T-helper 22 cell (primary cell): ENCODE data around the gene ARAF.
"Not testable (repeated sequence)": the region's sequence is repeated elsewhere in the genome, so short reads cannot be mapped to it uniquely, and the experiment has no call there.

Experiments used
- DNase-seq: peaks from one replicate; pipeline ENCODE4 v3.0.0-alpha.2; 2020; ENCODE audit warnings: low read depth

Gene ARAF

DNA sequence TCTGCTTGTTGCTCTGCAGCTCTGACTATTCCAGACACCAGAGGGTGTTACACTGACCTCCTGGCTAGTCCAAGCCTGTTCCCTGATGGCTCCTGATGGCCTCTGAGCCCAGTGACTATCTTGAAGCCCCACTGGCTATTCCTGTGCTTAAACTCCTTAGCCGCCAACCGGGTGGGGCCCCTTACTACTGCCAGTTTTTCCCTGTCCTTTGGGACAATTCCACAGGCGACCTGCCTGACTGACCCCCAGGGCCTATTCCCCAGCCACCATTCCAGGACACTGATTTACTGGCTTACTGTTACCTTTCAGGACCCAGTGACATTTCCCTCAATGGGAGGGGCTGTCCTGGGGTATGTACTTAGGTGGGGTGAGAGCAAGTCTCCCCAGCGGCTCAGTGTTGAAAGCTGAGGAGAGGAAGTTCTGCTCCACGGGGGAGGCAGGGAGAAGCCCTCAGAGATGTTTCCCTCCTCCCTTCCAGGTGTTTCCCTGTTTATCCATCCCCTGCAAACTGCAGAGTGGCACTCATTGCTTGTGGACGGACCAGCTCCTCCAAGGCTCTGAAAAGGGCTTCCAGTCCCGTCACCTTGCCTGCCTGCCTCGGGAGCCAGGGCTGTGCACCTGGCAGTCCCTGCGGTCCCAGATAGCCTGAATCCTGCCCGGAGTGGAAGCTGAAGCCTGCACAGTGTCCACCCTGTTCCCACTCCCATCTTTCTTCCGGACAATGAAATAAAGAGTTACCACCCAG lies 25.2 kb downstream of the ARAF start:
- DNase-seq: no peak

DNA sequence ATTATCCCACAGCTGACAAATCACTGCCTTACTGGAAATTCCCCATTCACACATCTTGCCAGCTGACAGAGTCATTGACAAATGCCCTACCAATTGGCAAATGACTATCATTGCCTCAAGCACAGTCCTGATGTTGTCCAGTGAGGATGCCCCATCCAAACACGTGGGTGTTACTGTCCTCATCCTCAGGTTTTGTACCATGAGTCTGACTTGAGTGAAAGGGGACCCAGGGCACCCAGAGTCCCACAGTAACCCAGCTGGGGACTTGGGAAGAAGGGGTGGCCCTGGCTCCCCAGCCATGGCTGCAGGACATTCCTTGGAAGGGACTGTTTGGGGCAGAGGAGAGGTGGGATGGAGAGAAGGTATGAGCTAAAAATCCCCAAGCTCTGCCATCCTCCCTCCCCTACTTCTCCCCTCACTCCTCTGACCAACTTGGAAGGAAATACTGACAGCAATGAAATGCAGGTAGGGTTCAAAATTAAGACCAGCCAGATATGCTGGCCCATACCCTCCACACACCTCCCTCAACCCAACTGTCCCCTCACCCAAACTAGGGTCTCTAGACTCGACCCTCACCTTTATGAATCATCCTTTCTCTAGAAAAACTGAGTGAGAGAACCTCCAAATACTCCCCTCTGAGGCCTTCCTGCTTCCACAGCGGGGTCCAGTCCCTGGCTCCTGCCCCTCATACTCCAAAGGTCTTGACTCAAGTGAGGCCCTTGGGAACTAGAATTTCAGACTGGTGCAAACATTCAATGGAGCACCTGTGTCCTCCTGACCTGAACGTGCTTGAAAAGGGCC lies 26.3 kb downstream of the ARAF start:
- DNase-seq: no peak

DNA sequence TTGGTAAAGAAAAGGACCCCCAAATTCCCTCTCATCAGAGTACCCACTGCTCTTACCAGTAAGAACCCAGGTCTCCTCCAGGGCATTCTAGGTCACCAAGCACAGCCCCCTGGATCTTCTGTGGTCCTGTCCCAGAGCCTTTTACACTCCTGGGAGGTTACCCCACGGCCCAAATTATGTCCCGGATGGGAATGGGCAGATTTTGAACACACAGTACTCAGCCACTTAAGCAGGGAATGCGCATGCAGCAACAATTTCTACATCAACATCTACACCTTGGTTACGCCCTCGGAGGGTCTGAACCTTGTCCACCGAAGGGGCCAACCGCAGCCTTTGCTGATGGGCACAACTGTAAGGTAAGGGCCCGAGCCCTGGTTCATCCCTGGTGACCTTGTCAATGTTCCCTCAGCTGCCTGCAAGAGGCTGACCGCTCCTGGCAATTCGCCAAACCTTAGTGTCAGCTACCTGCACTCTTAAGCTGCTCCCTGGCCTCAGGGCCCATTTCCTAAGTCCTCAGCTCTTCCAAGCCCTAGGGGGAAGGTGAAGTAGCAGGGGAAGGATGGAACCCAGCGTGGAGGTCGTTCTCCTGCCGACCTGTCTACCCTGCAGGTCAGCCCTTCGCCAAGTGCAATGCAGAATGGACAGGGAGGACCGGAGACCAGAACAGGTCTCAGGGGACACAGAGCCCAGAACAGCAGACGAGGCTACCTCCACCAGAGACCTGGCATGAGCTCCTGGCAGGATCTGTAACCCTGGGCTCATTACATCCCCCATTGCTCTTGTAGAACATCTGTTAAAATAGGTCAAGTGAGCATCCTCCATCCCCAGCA lies 27.1 kb downstream of the ARAF start:
- DNase-seq: no peak

DNA sequence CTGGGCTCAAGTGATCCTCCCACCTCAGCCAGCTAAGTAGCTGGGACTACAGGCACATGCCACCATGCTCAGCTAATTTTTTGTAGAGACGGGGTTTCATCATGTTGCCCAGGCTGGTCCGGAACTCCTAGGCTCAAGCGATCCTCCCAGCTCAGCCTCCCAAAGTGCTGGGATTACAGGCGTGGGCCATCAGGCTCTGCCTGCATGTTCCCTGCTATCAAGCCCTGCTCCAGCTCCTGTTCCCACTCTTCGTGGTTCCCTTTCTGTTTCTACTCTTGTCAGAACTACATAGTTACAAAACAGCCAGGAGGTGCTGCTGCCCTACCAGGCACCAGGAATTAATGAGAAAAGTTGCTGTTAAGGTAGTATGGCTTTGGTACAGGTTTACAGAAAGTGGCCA lies 30.0 kb downstream of the ARAF start:
- no peak for DNase-seq

DNA sequence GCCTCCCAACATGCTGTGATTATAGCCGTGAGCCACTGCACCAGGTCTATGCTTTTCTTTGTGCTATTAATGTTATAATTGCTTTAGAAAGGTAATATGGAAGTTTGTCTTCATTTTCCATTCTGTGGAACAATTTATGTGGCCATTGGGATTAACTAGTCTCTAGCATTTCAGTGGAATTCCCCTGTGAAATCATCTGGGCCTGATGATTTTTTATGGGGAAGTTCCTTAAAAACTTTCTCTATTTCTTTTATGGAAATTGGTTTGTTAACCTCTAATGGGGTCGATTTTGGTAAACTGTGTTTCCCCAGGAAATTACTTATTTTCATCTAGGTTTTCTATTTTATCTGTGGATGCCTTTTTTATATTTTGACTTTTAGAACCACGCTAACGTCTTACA lies 32.5 kb downstream of the ARAF start:
- no peak for DNase-seq

DNA sequence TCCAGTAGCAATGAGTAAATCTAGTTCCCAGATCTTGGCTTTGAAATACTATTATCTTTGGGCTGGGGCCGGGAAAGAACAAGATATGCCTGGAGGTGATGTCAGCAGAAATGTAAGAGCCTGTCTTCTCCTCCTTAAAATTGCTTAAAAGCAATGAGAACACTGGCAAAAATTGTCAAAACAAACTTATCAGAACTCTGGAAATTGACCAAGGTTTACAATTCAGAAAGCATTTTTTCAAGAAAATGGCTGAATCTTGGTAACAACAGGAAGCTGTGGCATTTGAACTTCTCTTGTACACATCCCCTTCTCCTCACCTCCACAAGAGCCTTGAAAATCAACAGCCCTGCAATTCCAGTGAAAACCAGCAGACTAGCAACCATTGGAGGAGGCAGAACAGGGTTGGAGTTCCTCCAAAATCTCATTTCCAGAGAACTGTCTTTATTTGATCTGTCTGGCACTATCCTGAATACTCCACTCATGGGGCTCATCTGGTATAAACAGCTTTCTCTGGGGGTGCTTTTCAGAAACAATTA lies 34.8 kb downstream of the ARAF start:
- no peak for DNase-seq

DNA sequence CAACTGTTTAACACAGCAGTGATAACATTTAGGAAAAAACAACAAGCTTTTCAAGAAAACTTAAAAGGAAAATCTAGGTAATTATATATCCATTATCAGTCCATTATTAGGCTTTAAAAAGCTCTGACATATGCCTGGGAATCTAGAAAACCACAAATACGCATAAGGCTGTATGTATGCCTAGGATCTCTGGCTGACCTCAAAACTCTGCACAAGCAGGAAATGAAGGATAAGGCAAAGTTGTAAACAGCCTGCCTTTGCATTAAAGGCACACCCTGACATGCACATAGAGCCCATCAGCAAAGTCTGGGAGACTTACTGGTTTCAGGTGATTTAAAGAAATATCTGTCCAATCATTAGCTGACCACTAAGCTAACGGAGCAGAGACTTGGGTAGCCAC lies 35.3 kb downstream of the ARAF start:
- DNase-seq: no peak

DNA sequence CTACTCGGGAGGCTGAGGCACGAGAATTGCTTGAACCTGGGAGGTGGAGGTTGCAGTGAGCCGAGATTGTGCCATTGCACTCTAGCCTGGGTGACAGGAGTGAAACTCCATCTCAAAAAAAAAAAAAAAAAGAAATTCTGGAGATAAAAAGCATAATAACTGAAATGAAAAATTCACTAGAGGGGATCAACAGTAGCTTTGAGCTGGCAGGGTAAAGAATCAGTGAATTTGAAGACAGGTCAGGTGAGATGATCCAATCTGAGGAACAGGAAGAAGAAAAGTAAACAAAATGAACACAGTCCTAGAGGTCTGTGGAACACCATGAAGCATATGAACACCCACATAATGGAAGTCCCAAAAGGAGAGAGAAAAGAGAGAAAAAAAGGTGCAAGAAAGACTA lies 36.2 kb downstream of the ARAF start:
- DNase-seq: no peak

DNA sequence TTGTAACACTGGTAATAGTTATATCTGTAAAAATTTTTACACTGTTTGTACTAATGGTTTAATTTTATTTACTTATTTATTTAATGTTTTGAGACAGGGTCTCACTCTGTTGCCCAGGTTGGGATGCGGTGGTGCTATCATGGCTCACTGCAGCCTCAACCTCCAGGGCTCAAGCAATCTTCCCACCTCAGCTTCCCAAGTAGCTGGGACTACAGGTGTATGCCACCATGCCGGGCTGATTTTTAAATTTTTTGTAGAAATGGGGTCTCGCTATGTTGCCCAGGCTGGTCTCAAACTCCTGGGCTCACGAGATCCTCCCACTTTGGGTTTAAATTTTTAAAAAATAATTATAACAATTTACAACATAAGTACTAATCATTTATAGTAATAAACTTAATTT lies 42.1 kb downstream of the ARAF start:
- DNase-seq: not testable (repeated sequence)

DNA sequence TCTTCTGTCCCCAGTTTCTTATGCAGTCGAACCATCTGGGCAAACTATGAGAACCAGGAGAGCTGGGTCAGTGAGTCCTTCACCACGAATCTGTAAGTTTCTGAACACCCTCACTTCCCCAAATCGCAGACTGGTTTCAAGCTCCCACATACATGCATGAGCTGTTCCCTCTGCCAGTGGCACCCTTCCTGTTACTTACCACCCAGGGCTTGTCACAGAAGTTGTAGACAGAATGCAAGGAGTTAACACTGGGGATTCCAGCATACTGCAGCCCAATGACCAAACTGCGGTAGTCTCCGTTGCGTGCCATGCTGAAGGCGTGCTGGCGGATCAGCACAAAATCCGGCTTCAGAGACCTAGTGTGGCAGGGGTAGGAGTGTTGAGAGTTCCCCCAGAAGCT lies 44.0 kb downstream of the ARAF start:
- DNase-seq: no peak

DNA sequence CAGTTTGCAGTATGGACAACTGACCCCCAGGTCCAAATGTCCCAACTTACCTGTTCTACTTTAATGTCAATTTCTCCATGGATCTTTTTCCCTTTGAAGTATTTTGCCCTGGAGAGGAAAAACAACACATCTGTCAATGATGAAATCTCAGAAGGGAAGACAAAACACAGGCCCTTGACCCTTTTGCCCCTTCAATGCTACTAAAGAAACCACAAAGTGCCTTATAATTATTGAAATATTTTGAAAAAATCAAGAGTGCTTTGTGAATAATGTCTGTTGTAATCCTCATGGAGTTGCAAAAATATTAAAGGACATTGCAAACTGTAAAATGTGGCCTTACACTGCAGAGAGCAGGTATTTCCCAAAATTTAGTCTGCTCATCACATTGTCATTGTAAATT lies 46.1 kb downstream of the ARAF start:
- DNase-seq: no peak

DNA sequence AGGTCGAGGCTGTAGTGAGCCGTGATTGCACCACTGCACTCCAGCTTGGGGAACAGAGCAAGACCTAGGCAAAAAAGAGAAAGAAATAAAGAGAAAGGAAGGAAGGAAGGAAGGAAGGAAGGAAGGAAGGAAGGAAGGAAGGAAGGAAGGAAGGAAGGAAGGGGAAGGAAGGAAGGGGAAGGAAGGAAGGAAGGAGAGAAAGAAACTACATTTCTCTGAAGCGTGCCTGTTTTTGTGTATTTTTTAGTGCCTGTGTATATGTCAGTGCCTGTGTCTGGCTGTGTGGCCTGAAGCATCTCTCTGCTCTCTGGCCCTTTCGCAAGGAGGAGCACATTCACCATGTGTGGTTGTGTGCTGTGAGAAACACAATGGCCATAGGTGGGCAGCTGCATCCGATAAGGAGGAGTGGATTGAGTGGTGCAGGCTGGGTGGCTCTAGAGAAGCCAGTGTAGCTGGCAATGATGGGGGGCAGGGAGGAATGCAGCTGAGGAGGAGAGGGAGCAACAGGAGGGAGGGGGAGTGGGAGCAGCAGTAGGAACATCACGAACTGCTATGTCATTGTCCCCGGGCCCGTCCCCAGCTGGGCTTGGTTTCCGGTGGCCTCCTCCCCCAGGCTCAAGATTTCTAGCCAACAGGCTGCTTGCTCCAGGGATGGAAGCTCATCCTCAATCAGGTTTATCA lies 47.3 kb downstream of the ARAF start:
- no peak for DNase-seq

DNA sequence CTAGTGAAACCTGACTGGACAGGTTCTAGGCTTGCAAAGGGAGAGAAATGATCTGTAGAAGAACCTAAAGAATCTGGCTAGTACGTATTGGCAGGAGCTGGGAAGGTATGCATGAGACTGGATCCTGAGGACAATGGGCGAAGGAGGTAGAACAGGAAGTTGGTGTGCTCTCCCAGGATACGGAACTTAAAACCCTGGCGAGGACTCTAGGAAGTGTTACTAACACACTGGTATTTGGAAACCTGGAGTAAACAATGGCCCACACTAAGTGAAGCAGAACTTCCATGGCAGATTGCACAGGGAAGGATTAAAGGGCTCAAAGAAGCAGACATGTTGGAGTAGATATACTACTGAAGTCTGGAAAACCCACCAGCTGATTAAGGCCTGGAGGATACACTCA lies 49.5 kb downstream of the ARAF start:
- DNase-seq: no peak

DNA sequence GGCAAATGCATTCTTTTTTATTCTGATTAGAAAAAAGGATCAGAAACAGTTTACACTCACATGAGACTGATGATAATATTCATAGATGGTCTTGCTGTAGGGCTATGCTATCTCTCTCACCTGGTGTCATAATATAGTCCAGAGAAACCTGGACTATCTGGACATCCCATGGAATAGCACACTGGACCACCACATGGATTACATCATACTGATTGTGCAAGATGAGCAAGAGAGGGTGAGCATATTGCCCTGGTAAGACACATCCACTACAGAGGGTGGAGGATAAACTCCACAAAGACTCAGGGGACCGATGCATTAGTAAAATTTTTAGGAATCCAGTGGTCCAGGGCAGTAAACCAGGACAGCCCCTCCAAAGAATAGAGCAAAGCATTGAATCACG lies 50.5 kb downstream of the ARAF start:
- no peak for DNase-seq

DNA sequence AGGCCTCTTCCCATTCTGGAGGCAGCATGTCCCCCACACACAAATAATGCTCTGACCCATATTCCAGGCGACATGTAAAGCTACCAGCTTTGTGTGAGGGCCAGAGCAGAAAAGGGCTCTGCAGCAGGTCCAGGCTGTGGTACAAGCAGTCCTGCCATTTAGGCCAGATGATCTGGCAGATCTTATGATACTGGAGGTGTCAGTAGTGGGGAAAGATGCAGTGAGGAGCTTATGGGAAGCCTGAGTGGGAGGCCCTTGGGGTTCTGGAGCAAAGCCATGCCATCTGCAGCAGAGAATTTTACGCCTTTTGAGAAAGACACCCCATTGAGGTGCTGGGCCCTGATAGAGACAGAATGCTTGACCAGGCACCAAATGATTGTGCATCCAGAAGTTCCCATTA lies 50.9 kb downstream of the ARAF start:
- no peak for DNase-seq

DNA sequence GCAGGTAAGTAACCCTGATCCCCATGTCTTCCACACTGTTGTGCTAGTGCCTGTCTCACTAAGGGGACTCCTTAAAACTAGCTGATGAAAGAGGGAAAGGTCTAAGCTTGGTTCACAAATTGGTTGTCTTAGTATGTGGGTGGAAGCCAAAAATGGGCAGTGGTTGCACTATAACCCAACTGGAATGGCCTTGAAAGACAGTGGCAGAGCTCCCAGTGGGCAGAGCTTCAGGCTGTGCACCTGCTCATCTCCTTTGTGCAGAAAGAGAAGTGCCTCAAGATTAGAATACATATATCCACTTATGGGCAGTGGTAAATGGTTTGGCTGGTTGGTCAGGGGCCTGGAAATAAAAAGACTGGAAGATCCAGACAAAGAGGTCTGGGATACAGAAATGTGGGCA lies 51.4 kb downstream of the ARAF start:
- DNase-seq: no peak

DNA sequence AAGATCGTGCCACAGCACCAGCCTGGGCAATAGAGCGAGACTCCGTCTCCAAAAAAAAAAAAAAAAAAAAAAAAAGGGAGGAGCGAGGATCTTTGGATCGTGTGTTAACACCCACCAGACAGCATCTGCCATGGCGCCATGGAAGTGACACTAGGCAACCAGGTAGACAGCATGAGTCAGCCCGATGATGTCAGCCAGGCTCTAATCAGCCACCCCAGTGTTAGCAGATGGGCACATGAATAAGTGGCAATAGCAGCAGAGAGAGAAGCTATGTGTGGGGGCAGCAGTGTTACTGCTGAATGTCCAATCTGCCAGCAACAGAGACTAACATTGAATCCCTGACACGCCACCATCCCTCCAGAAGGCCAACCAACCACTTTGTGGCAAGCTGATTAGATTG lies 52.1 kb downstream of the ARAF start:
- DNase-seq: no peak

DNA sequence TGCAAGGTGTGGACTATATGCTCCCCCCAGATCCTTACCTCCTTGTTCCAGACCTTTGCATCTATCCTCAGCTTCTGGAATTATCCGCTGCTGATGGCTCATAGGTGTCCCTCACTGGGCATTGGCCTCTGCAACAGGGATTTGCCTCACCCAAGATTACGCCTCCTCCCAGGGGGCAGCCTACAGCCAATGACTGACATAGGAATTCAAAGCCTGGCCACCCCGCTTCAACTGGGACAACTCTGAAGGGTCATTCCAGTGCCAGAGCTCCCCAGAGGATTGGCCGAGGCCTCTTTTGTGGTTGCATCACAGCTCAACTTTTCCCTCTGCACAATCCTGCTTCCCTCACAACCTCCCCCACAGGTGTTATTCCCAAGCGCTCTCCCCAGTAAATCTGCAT lies 53.6 kb downstream of the ARAF start:
- DNase-seq: no peak

DNA sequence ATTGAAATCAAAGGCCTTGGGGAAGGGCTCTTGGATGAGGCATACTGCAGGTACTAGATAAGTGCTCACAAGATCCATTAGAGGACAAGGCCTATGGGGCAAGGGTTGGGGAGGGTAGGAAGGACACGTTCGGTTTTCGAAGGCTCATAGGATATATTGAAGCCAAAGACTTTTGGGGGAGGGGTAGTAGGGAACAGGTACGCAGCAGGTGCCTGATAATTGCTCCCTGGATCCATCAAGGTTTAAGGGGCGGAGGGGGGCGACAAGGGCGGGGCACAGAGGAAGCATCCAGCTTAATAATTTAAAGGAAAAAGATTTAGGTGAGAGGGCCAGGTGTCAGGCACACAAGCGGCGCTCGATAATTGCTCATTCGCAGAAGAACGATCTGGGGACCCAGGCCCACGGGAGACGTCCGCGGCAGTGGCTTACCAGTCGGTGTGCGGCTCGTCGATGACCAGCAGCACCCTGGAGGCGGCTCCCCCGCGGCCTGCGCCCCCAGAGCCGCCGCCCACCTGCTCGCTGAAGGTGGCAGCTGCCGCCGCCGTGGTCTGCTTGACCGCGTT lies 58.0 kb downstream of the ARAF start:
- no peak for DNase-seq

DNA sequence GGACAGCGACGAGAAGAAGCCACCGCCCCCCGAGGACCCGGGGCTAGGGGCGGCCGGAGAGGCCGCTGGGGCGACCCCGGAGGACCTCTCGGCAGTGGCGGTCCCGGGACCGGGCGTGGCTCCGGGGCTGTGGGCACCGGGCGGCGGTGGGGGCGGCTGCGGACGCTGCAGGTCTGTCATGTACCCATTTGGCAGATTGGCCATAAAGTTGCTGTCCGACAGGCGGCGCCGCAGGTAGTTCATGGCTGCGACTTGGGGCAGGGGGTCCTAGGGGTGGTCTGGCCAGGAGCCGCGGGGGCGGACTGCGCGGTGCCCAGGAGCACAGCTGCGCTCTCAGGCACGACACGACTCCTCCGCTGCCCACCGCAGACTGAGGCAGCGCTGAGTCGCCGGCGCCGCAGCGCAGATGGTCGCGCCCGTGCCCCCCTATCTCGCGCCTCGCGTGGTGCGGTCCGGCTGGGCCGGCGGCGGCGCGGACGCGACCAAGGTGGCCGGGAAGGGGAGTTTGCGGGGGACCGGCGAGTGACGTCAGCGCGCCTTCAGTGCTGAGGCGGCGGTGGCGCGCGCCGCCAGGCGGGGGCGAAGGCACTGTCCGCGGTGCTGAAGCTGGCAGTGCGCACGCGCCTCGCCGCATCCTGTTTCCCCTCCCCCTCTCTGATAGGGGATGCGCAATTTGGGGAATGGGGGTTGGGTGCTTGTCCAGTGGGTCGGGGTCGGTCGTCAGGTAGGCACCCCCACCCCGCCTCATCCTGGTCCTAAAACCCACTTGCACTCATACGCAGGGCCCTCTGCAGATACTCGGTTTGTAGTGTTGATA lies 58.7 kb downstream of the ARAF start, which contains the start of gene SYN1:
SYN1 (minus strand) TSS at position 372 of the 817 bp plus-strand sequence; CDS start at position 243, 129 bp downstream.
- peak; percentile 65 for DNase-seq

DNA sequence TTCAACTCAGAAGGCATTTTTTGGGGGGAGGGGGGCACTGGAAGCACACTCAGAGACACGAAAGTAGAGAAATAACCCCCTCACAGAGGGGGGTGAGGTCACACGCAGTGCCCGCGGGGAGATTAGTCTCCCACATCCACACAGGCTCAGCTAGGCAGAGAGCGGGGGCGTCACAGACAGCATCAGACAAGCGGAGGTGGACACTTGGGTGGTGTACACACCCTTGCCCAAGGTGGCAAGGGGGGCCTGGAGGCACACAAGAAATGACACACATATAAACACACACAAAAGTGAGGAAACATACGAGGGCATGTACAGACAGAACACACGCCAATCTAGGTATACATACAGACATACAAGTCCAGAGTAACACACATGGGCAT lies 59.3 kb downstream of the ARAF start:
- DNase-seq: no peak
